ENCODE measurements around the gene APOBEC3H.
"Not testable (repeated sequence)": the region's sequence is repeated elsewhere in the genome, so short reads cannot be mapped to it uniquely, and the experiment has no call there.

APOBEC3H gene

DNA sequence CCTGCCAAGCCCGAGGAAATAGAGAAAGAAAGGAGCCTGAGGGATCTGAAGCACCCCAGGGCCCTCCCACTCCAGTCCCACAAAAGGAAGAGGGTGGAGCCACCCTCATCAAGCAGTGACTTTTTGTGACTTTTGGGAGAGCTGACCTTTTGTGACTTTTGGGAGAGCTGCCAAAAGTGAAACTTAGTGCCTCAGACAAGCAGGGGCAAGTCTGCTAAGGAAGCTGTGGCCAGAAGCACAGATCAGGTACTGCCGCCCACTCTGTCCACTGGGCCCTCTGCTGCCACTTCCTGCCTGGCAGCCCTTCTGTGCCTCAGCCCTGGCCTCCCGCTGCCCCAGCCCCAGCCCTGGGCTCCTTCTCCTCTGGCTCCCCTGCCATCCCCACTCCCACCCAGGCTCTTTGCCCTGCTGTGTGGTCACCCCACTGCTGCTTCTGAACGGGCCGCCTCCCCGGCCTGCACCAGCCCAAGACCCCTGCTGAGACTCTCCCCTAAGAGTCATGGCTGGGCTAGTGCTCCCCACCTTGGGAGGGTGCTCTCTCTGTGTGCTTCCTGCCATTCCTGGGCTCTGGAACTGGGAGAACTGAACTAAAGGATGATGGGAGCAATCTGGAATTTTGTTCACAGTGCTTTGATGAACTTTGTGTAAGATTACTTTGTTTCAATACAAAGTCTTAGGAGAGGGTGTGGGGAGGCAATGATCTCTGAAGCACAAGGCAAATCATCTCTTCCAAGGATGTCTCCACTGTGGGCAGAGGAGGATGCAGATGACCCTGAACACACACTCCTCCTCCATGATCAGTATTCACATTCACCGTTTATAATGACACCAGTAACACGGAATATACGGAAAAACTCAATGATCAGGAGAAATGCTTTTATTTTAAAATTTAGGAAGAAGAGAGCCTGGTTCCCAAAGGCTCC lies at the start of gene APOBEC3H:
TSS of gene APOBEC3H (plus strand) at position 147 of the 923 bp plus-strand sequence. CDS start 3,035 bp downstream, outside the sequence.
- peaks cover 0 to 10% of the 10 kb centered on the region in 2 donors for H3K4me1 ChIP-seq (ENCODE audit: control insufficient read depth in 1 of 2, insufficient read depth in 2 of 2, low read length in 2 of 2)
- peak within 1 kb of the TSS in 1 of 2 donors; percentile 0 for H3K4me3 ChIP-seq (ENCODE audit: low read depth in 1 of 2, low read length in 2 of 2)
- no peak within 1 kb of the TSS for H3K27ac ChIP-seq (ENCODE audit: low read depth, low read length)
- H3K9me3 ChIP-seq (ENCODE audit: control insufficient read depth in 1 of 2, low read length in 2 of 2): no peaks in the 10 kb centered on the region
- H3K36me3 ChIP-seq (ENCODE audit: control insufficient read depth in 1 of 2, insufficient read depth in 2 of 2, low read length in 2 of 2): no peaks in the 10 kb centered on the region
- H3K9ac ChIP-seq (ENCODE audit: low read depth in 1 of 2, low read length in 2 of 2): no peak within 1 kb of the TSS
- no peaks in the 10 kb centered on the region for H3K27me3 ChIP-seq (ENCODE audit: control insufficient read depth in 1 of 2, insufficient read depth in 2 of 2, low read length in 2 of 2)

DNA sequence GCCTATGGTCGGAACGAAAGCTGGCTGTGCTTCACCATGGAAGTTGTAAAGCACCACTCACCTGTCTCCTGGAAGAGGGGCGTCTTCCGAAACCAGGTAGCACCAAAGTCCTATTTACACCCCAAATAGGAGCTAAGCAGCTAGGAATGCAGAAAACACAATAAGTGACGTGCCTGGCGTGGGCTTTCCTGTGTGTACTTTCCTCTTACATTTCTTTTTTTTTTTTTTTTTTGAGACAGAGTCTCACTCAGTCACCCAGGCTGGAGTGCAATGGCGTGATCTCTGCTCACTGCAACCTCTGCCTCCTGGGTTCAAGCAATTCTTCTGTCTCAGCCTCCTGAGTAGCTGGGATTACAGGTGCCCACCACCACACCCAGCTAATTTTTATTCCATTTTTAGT lies 47.6 kb upstream of the APOBEC3H start:
- not testable (repeated sequence) for H3K4me1 ChIP-seq (ENCODE audit: control insufficient read depth in 1 of 2, insufficient read depth in 2 of 2, low read length in 2 of 2); H3K27me3 ChIP-seq (ENCODE audit: control insufficient read depth in 1 of 2, insufficient read depth in 2 of 2, low read length in 2 of 2); H3K36me3 ChIP-seq (ENCODE audit: control insufficient read depth in 1 of 2, insufficient read depth in 2 of 2, low read length in 2 of 2); H3K9me3 ChIP-seq (ENCODE audit: control insufficient read depth in 1 of 2, low read length in 2 of 2); H3K9ac ChIP-seq (ENCODE audit: low read depth in 1 of 2, low read length in 2 of 2); H3K4me3 ChIP-seq (ENCODE audit: low read depth in 1 of 2, low read length in 2 of 2); H3K27ac ChIP-seq (ENCODE audit: low read depth, low read length)

DNA sequence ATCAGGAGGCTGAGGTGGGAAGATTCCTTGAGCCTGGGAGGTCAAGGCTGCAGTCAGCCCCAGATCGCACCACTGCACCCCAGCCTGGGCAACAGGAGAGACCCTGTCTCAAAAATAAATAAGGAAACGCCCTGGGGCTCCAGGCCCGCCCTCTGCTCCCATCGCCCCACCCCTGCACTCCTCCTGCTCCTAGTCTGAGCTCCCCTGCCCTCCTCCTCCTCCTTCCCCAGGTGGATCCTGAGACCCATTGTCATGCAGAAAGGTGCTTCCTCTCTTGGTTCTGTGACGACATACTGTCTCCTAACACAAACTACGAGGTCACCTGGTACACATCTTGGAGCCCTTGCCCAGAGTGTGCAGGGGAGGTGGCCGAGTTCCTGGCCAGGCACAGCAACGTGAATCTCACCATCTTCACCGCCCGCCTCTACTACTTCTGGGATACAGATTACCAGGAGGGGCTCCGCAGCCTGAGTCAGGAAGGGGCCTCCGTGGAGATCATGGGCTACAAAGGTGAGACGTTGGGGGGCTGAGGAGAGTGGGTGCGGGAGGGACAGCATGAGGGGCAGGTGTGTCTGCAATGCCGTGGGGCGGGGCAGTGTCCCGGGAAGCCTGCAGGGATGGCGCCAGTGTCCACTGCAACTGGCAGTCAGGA lies 45.1 kb upstream of the APOBEC3H start:
- H3K4me1 ChIP-seq (ENCODE audit: control insufficient read depth in 1 of 2, insufficient read depth in 2 of 2, low read length in 2 of 2); H3K4me3 ChIP-seq (ENCODE audit: low read depth in 1 of 2, low read length in 2 of 2); H3K9ac ChIP-seq (ENCODE audit: low read depth in 1 of 2, low read length in 2 of 2); H3K9me3 ChIP-seq (ENCODE audit: control insufficient read depth in 1 of 2, low read length in 2 of 2); H3K36me3 ChIP-seq (ENCODE audit: control insufficient read depth in 1 of 2, insufficient read depth in 2 of 2, low read length in 2 of 2); H3K27me3 ChIP-seq (ENCODE audit: control insufficient read depth in 1 of 2, insufficient read depth in 2 of 2, low read length in 2 of 2); H3K27ac ChIP-seq (ENCODE audit: low read depth, low read length): not testable (repeated sequence)

DNA sequence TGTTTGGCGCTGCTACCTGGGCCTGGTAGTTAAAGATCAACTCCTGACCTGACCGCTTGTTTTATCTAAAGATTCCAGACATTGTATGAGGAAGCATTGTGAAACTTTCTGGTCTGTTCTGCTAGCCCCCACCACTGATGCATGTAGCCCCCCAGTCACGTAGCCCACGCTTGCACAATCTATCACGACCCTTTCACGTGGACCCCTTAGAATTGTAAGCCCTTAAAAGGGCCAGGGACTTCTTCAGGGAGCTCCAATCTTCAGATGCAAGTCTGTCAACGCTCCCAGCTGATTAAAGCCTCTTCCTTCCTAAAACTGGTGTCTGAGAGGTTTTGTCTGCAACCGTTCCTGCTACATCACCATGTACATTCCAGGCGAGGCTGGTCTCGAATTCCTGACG lies 41.4 kb upstream of the APOBEC3H start:
- Histone ChIP-seq H3K27ac (ENCODE audit: low read depth, low read length) (no peak overlapping the region), H3K4me3 (ENCODE audit: low read depth in 1 of 2, low read length in 2 of 2) (no peak overlapping the region), H3K36me3 (ENCODE audit: control insufficient read depth in 1 of 2, insufficient read depth in 2 of 2, low read length in 2 of 2) (no peaks in the 10 kb centered on the region), H3K27me3 (ENCODE audit: control insufficient read depth in 1 of 2, insufficient read depth in 2 of 2, low read length in 2 of 2) (no peaks in the 10 kb centered on the region), H3K9me3 (ENCODE audit: control insufficient read depth in 1 of 2, low read length in 2 of 2) (peaks cover 0 to 3% of the 10 kb centered on the region in 2 donors), H3K9ac (ENCODE audit: low read depth in 1 of 2, low read length in 2 of 2) (no peak overlapping the region), H3K4me1 (ENCODE audit: control insufficient read depth in 1 of 2, insufficient read depth in 2 of 2, low read length in 2 of 2) (no peaks in the 10 kb centered on the region)

DNA sequence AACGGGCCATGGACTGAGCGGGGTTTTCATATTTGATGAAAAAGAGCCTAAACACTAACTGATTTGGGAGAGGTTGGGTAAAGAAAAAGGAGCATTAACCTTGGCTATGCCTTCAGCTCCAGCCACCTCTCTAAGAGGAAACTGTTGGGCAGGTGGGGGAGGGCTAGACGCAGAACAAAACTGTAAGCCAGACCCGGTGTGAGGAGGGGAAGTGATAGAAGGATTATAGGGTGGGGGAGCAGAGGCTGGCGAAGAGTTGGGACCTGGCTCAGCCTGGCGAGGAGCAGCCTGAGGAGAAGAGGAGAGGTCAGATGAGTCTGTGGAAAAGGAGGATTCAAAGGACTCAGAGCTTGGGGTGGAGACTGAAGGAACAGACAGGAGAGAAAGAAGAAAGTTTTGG lies 35.8 kb upstream of the APOBEC3H start:
- H3K4me3 ChIP-seq (ENCODE audit: low read depth in 1 of 2, low read length in 2 of 2); H3K4me1 ChIP-seq (ENCODE audit: control insufficient read depth in 1 of 2, insufficient read depth in 2 of 2, low read length in 2 of 2); H3K36me3 ChIP-seq (ENCODE audit: control insufficient read depth in 1 of 2, insufficient read depth in 2 of 2, low read length in 2 of 2); H3K9me3 ChIP-seq (ENCODE audit: control insufficient read depth in 1 of 2, low read length in 2 of 2); H3K27me3 ChIP-seq (ENCODE audit: control insufficient read depth in 1 of 2, insufficient read depth in 2 of 2, low read length in 2 of 2); H3K9ac ChIP-seq (ENCODE audit: low read depth in 1 of 2, low read length in 2 of 2); H3K27ac ChIP-seq (ENCODE audit: low read depth, low read length): not testable (repeated sequence)

DNA sequence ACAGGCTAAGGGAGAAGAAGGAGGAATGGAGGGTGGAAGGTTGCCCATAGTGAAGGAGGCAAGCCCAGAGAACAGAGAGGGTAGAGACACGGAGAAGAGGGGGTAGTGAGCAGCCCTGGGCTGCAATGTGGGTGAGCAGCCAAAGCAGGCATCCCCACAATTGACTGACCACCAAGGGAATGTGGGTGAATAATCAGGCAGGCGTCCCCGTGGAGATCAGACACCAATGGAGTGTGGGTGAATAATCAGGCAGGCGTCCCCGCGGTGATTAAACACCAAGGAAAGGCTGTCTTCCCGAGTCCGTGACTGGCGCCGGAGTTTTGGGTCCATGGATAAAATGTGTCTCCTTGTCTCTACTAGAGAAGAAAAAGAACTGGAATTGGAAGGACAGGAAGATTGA lies 35.1 kb upstream of the APOBEC3H start:
- not testable (repeated sequence) for H3K9ac ChIP-seq (ENCODE audit: low read depth in 1 of 2, low read length in 2 of 2); H3K9me3 ChIP-seq (ENCODE audit: control insufficient read depth in 1 of 2, low read length in 2 of 2); H3K4me1 ChIP-seq (ENCODE audit: control insufficient read depth in 1 of 2, insufficient read depth in 2 of 2, low read length in 2 of 2); H3K36me3 ChIP-seq (ENCODE audit: control insufficient read depth in 1 of 2, insufficient read depth in 2 of 2, low read length in 2 of 2); H3K27ac ChIP-seq (ENCODE audit: low read depth, low read length); H3K27me3 ChIP-seq (ENCODE audit: control insufficient read depth in 1 of 2, insufficient read depth in 2 of 2, low read length in 2 of 2); H3K4me3 ChIP-seq (ENCODE audit: low read depth in 1 of 2, low read length in 2 of 2)

DNA sequence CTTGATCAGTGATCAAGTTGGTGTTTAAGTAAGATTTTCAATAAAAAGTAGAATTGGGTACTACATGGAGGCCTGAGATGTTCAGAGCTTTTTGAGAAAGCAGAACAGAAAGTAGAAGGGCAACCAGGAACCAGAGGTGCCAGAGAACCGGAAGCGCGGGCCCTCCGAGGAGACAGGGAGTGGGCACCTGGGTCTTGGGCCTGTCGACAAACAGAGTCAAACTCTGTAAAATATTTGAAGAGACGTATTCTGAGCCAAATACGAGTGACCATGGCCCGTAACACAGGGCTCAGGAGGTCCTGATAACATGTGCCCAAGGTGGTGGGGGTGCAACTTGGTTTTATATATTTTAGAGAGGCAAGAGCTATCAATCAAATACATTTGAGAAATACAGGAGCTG lies 33.1 kb upstream of the APOBEC3H start:
- H3K36me3 ChIP-seq (ENCODE audit: control insufficient read depth in 1 of 2, insufficient read depth in 2 of 2, low read length in 2 of 2); H3K4me1 ChIP-seq (ENCODE audit: control insufficient read depth in 1 of 2, insufficient read depth in 2 of 2, low read length in 2 of 2); H3K9ac ChIP-seq (ENCODE audit: low read depth in 1 of 2, low read length in 2 of 2); H3K27me3 ChIP-seq (ENCODE audit: control insufficient read depth in 1 of 2, insufficient read depth in 2 of 2, low read length in 2 of 2); H3K4me3 ChIP-seq (ENCODE audit: low read depth in 1 of 2, low read length in 2 of 2); H3K9me3 ChIP-seq (ENCODE audit: control insufficient read depth in 1 of 2, low read length in 2 of 2); H3K27ac ChIP-seq (ENCODE audit: low read depth, low read length): not testable (repeated sequence)

DNA sequence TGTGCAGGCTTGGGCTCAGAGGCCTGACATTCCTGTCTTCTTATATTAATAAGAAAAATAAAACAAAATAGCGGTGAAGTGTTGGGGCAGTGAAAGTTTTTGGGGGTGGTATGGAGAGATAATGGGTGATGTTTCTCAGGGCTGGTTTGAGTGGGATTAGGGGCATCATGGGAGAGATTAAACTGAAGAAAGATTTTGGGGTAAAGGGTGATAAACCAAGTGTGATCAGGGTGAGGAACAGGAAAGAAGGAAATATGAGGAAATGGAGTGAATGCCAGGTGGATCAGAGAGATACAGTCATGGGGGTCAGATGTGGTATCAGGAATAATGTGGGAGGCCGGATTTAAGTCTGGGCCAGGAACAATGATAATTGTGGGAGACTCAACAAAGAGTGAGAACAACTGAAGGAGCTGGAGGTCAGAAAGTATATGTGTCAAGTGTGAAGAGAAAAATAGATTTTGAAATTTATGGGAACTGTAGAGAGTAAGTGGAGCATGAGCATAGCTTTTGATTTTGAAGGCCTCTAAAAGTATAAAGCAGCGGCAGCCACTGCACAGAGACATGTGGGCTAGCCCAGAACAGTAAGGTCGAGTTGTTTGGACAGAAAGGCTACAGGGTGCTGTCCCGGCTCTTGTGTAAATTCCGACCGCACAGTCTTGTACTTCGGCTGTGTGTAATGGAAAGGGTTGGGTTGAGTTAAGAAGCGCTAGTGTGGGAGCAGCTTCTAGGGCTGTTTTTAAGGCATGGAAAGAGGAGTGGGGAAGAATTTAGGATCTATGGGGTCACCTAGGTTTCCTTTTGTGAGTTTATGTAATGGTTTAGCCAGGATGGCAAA lies 30.4 kb upstream of the APOBEC3H start:
- H3K36me3 ChIP-seq (ENCODE audit: control insufficient read depth in 1 of 2, insufficient read depth in 2 of 2, low read length in 2 of 2); H3K9ac ChIP-seq (ENCODE audit: low read depth in 1 of 2, low read length in 2 of 2); H3K27ac ChIP-seq (ENCODE audit: low read depth, low read length); H3K9me3 ChIP-seq (ENCODE audit: control insufficient read depth in 1 of 2, low read length in 2 of 2); H3K27me3 ChIP-seq (ENCODE audit: control insufficient read depth in 1 of 2, insufficient read depth in 2 of 2, low read length in 2 of 2); H3K4me1 ChIP-seq (ENCODE audit: control insufficient read depth in 1 of 2, insufficient read depth in 2 of 2, low read length in 2 of 2); H3K4me3 ChIP-seq (ENCODE audit: low read depth in 1 of 2, low read length in 2 of 2): not testable (repeated sequence)

DNA sequence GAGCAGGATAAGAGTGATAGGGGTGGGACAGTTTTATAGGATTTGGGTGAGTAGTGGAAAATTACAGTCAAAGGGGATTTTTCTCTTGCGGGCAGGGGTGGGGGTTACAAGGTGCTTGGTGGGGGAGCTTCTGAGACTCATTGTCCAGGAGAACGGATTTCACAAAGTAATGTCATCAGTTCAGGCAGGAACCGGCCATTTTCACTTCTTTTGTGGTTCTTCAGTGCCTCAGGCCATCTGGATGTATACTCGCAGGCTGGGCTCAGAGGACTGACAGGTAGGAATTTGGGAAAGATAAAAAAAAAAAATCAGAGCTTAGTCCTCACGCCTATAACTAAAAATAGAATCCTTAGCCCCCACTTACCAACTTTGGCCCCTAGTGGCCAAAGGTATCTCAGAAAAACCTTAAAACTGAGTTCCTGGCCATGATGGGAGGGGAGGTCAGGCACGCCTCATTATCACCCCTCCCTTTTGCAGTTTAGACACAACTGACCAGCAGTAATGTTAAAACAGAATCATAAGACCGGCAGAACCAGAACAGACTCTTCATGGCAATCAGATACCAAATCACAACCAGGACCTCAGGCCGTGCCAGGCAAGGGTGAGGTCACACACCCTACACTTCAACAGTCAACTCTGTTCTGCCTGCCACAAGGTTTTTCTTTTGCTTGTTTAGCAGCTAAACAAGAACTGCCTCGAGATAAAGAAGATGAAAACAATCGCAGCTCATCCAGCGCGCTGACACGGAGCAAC lies 28.8 kb upstream of the APOBEC3H start:
- no peaks in the 10 kb centered on the region for H3K36me3 ChIP-seq (ENCODE audit: control insufficient read depth in 1 of 2, insufficient read depth in 2 of 2, low read length in 2 of 2)
- H3K27ac ChIP-seq (ENCODE audit: low read depth, low read length): no peak overlapping the region
- no peaks in the 10 kb centered on the region for H3K9me3 ChIP-seq (ENCODE audit: control insufficient read depth in 1 of 2, low read length in 2 of 2)
- no peak overlapping the region for H3K9ac ChIP-seq (ENCODE audit: low read depth in 1 of 2, low read length in 2 of 2)
- H3K4me3 ChIP-seq (ENCODE audit: low read depth in 1 of 2, low read length in 2 of 2): no peak overlapping the region
- no peaks in the 10 kb centered on the region for H3K4me1 ChIP-seq (ENCODE audit: control insufficient read depth in 1 of 2, insufficient read depth in 2 of 2, low read length in 2 of 2)
- no peaks in the 10 kb centered on the region for H3K27me3 ChIP-seq (ENCODE audit: control insufficient read depth in 1 of 2, insufficient read depth in 2 of 2, low read length in 2 of 2)

All from duodenal mucosa (tissue), 2 donors.